Medulla oblongata (tissue), 1 donor: ENCODE results near the gene C22orf39.

ENCODE experiments used
- DNase-seq: peaks from one replicate; pipeline ENCODE4 v3.0.0-alpha.2; 2015; ENCODE audit errors: extremely low spot score

C22orf39 gene

GRCh38 chr22:19430890-19431541, 16.5 kb downstream of the C22orf39 start:
- DNase-seq = no peak

DNA sequence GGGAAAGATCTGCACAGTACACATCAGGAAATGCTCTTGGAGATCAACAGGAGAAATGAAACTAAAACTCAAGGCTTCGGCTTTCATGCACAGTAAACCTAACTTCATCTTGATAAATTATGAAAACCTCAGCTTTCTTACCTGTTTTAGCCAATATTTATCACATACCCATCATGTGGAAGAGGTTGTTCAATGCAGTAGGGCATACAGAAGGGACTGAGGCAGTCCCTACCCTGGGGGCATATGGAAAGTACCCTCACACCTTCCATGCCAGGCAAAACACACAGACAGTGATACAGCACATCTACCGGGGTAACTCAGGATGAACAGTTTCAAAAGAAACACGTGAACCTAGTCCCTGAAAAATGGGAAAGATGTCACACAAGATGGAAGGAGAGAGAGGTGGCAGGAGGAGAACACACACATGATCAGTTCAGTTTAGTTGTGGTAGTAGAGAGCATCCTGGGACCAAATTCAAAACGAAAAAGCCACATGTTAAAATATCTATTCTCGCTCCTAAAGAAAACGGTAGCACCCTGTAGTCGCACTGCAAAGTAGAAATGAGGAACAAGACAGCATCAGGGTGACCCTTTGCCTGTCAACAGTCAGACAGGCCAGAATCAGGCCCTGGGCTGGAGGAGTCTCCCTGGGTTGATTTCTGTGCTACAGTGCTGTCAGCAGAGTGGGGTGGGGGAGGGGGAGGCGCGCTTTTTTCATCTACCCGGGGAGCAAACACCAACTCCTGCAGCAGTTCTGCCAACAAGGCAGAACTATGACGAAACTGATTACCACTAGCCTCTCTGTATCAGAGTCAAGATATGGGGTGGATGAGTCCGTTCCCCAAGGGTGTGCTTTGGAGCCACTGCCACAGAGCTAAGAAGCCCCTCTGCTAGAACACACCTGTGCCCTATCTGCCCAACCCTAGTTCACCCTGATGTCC, 17.3 kb downstream of the C22orf39 start:
- peak; percentile 13 for DNase-seq

- no peak for DNase-seq
Measured at GRCh38 chr22:19424186-19424500, 23.4 kb downstream of the C22orf39 start.

DNA sequence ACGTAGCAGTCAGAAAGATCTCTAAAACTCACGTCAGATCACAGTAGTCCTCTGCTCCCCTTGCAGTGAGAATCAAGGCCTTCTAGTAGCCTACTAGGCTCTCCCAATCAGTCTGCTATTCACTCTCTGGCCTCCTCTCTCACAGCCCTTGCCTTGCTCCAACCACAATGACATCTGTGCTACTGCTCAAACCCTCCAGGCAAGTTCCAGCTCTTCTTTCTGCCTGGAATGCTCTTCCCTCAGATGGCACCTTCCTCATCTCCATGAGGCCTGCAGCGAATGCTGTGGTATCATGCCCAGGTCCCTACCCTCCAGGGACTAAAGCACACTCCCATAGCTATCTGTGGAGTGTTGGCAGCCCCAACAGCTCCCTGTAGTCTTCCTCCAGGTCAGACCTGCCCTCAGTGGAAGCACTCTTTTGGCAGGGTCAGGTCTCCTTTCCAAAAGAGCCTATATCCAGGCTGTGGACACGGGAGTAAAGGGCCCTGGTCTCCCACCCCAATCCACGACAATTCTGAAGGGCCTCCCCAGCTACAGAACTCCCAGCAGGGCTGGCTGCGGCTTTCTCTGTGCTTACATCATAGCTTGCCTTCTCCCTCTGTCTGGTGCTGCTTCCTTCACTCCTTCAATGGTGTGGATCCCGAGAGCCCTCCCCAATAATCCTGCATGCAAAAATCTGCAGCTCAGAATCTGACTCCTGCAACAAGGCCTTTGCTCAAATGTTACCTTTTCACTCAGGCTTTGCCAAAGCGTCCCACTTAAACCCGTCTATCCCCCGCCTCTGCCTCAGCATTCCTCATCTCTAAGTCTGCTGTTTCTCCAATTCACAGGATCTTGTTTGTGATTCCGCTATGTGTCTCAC, 24.8 kb downstream of the C22orf39 start:
- no peak for DNase-seq

- DNase-seq = no peak
Measured at GRCh38 chr22:19420321-19420720, 27.2 kb downstream of the C22orf39 start.

- DNase-seq = no peak
Measured at GRCh38 chr22:19419464-19420178, 27.9 kb downstream of the C22orf39 start.

- DNase-seq = no peak
Measured at GRCh38 chr22:19419086-19419463, 28.4 kb downstream of the C22orf39 start.

DNA sequence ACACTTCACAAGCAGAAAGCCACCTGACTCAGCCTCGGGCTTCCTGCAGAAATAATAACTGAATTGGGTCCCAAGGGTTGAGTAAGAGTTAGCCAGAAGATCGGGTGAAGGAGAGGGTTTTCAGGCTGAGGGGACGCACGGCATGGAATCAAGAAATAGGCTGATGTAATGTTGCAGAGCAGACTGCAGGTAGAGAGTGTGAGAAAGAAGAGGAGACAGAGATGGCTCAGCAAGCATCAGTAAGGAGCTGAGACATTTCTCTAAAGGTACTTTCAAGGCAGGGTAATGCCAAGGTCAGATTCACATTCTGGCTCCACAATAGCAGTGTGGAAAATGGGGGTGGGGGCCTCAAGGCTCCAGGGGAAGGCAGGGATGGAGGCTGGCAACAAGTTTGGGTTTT, 34.6 kb downstream of the C22orf39 start:
- DNase-seq = no peak

GRCh38 chr22:19412478-19412877, 35.0 kb downstream of the C22orf39 start:
- no peak for DNase-seq

DNA sequence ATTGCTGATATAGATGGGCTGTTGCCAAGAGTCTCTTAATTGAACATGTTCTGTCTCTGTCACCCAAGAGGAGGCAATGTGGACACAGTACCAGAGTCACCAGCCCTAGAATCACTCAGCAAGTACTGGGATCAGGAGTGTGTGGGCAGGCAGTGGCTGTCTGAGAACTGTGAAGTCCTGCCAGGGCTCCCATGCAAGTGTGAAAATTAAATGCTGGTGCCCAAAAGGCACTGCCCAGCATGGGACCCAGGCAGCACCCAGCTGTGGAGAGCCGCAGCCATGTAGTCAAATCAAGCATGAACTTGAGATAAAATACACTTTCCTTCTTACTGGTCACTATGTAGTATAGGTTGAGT, 35.8 kb downstream of the C22orf39 start:
- no peak for DNase-seq

DNA sequence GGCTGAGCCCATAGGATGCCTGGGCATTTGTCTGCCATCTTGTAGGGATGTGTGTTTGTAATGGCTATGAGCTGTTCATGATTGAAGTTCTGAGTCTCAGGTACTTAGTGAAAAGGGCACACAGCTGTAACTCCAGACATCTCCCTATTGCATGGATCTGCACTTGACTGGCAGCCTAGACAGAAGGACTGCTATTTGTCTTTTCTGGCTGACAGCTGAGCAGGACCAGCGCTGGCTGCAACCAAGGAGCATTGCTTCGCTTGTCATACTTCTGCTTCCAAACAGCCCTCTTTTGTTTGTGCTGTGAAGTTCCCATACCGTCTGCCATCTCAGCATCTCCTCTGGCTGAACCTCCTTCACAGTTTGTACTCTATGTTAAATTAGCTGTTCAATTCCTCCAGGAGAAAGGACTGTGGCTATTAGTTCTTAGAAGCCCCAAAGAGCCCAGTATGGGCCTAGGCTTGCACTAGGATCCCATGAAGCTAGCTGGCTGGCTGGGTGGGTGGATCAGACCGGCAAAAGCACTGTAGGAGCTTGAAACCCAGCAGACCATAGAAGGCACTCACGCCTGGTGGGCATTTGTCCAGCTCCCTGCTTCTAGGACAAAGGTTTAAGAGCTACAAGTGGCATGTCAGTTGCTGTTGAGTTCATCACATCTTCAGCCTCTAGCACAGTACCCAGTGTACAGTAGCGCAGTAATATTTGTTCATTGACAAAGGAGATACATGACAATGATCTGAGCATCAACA, 36.4 kb downstream of the C22orf39 start:
- DNase-seq = no peak

DNA sequence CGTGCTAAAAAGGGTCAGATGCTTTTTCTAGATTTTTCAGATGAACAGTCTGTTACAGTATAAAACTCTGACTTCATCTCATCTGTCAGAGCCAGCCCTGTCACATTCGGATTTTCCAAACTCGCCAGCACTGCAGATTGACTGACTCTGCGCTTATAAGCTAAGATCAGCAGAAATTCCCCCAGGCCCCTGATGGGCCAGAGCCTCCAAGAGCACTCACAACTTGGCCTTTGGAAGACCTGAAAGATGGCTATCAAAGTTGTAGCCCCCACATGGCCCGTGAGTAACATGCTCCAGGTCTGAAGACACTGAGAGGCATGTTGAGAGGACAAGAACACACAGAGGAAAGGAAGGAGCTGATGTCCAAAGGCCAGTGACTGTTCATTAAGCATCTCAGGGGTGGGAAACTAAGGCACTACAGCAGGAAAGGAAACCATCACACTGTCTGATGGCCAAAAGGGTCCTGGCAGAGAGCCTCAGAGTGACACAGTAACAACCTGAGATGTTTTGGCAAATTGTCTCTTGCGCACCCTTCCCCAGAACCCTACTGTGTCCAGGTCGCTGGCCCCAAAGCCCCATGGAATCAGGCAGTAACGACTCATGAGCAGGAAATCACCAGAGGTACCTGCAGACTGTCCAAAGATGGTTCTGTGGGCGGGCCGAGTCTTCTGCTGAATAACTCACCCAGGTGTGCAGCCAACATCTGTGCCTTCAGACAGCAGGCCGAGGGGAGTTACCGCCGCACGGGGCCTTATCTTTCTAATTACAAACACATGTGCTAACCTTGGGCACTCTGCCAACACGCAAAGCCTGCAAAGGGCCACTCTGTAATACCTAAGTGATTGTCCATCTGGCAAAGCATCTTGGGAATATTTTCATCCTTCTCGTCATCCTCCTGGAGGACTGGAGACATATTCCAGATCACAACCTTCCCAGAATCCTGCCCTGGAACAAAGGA, 39.6 kb downstream of the C22orf39 start:
- no peak for DNase-seq

DNA sequence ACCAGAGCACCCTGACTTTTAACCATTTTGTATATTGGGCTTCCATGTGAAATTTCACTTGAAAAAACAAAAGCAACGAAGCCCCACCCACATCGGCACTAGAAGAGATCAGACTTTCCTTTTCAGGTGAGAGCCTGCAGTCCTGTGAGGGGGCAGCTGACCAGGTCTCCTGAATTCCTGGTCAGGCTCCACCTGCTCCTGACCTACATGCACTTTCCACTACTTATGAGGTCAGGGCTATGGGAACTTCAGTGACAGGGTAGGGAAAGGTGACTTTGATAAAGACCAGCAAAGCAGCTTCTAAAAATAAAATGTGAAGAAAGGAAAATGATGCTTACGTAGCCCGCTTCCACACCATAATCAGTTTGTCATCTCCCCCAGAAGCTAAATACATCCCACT, 40.7 kb downstream of the C22orf39 start:
- DNase-seq = no peak

GRCh38 chr22:19406281-19406811, 41.2 kb downstream of the C22orf39 start:
- no peak for DNase-seq

DNA sequence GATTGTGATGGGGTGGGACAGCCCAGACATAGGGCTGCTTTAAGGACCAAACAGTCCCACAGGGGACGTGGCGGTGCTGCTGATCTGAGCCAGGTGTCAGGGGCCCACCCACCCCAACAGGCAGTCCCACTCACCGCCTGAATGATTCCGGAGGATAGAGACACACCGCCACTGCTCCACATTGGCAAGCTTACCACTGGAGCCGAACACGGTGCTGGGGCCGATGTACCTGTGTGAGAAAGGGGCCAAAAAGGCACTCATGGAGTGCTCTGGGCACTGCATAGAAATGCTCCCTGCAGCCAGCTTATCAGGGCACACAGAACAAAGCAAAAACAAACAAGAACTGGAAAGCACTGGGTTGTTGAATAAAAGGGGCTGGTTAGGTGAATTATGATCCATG, 41.9 kb downstream of the C22orf39 start:
- no peak for DNase-seq

- DNase-seq = no peak
Measured at GRCh38 chr22:19405133-19405532, 42.4 kb downstream of the C22orf39 start.

DNA sequence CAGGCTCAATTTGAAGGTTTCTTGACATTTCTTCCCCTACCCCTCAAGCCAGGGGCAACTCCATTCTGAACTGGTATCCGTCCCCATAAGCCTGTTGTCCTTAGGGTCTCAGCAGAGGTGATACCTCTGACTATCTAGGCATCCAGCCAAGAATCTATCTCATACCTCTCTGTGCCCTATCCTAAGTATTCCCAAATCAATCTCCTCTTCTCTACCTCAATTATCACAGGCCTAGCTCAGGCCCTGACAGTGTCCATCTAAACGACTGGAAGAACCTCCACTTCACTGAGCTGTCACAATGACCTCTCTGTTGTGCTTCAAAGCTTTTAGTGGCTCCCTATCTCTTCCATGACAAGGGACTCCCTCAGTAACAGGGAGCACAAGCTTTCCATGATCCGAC, 42.8 kb downstream of the C22orf39 start:
- no peak for DNase-seq

- DNase-seq = no peak
Measured at GRCh38 chr22:19402642-19403191, 44.8 kb downstream of the C22orf39 start.

GRCh38 chr22:19401483-19401882, 46.0 kb downstream of the C22orf39 start:
- DNase-seq = no peak
